PC-9 (cell line): ENCODE data around the gene CHEK1.

Experiments
- CTCF ChIP-seq: fragments of 200-600 bp; sonication (generic); conservative IDR thresholded peaks from 2 replicates; pipeline ENCODE4 v1.6.1; 2017; ENCODE audit warnings: mixed run types, antibody characterized with exemption, mild to moderate bottlenecking, moderate library complexity
- EZH2 ChIP-seq: fragments of 200-600 bp; sonication (generic); IDR thresholded peaks from 2 replicates; pipeline ENCODE4 v1.8.0; 2017; ENCODE audit warnings: antibody characterized with exemption, low read depth

DNA sequence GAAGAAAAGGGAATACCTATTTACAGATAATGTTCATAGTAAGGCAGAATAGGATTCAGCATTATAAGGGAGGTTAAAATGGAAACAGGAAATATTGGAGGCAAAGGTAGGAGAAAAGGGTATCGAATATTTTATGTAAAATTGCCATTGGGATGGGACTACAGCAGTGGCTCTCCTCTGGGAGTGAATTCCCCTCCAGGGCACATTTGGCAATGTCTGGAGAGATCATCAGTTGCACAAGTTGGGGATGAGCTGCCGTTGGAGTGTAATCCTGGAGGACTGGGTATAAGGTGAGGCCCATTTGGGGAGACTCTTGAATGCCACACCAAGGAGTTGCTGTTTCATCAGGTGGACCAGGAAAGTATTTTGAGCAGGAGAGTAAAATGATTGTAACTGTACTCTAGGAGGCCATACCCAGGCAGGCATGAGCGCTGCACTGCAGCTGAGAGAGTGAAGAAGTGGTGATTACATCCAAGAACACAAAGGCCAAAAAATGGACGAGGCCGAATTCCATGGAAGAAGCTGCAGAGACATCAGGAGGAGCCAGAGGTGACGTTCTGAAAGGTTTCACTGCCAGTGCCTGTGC lies 64.4 kb downstream of the CHEK1 start:
- TF ChIP-seq CTCF (no peak), EZH2 (no peak)
